Body of pancreas (tissue), 4 donors: Measurements from ENCODE around the gene PARD6B. TPM values are rescaled to one million over a fixed set of nuclear protein-coding genes. Genes with fewer than 3 reads are reported as not detected.

ENCODE experiments used
- ATAC-seq: fragments of 150-250 bp; one replicate; pipeline ENCODE4 v1.9.1; 2016
- DNase-seq, 4 donors: peaks; one replicate each; pipeline ENCODE4 v3.0.0-alpha.2; 2019
- H3K27ac ChIP-seq, 4 donors: fragments of 200-600 bp; sonication (generic); 1 replicate in 3 of 4; 2 replicates in 1 of 4; pipeline versions ENCODE4 v1.5.1 to v1.6.1; 2016 to 2019; ENCODE audit warnings: mild to moderate bottlenecking in 1 of 4, mixed read lengths in 1 of 4, moderate library complexity in 1 of 4
- H3K27me3 ChIP-seq, 2 donors: fragments of 200-600 bp; sonication (generic); one replicate each; pipeline ENCODE4 v1.6.0; 2016; ENCODE audit warnings: mild to moderate bottlenecking in 1 of 2
- H3K36me3 ChIP-seq, 2 donors: fragments of 200-600 bp; sonication (generic); replicated peaks in 1 of 2; 2 replicates each; pipeline ENCODE4 v1.5.1; 2016; ENCODE audit warnings: low read depth in 2 of 2; ENCODE audit not compliant: insufficient read depth in 1 of 2
- H3K4me1 ChIP-seq: fragments of 200-600 bp; sonication (generic); one replicate; pipeline ENCODE4 v1.6.0; 2016
- H3K4me3 ChIP-seq, 2 donors: fragments of 200-600 bp; sonication (generic); 1 replicate in 1 of 2; 2 replicates in 1 of 2; pipeline ENCODE4 v1.5.1; 2016 to 2019
- H3K9me3 ChIP-seq, 3 donors: fragments of 200-600 bp; sonication (generic); 1 replicate in 2 of 3; 2 replicates in 1 of 3; pipeline ENCODE4 v1.5.1; 2016
- POLR2A ChIP-seq, 3 donors: fragments of 450-650 bp; IDR thresholded peaks; one replicate each; pipeline ENCODE4 v1.6.1; 2016; ENCODE audit warnings: antibody characterized with exemption in 3 of 3, mild to moderate bottlenecking in 2 of 3
- WGBS, 2 donors: methylation state at CpG; one replicate each; pipeline ENCODE4 v1.1.5; 2017; 5-methylcytosine and 5-hydroxymethylcytosine counted together
- intact Hi-C: fragments of 100-400 bp; cut with DNase I; formaldehyde crosslinking; loops from one replicate; pipeline ENCODE4 v1.15.1; 2023
- total RNA-seq, 2 donors: library from RNA; depleted of rRNA; stranded (reverse); fragments of >200 nt; gene quantifications; one replicate each; pipeline ENCODE4 v1.1.0, GENCODE V29; 2016
- TF ChIP-seq, protein P1 (sequence below), 7 experiments: fragments of 450-650 bp in 4 of 7; fragments of 200-600 bp in 3 of 7; sonication (generic) in 3 of 7; IDR thresholded peaks; one replicate each; pipeline ENCODE4 v1.5.1; 2016 to 2019; ENCODE audit warnings: antibody characterized with exemption in 7 of 7

The PARD6B gene
- total RNA-seq, 2 donors from 2014 or later = 4.6 to 8.6 TPM

DNA sequence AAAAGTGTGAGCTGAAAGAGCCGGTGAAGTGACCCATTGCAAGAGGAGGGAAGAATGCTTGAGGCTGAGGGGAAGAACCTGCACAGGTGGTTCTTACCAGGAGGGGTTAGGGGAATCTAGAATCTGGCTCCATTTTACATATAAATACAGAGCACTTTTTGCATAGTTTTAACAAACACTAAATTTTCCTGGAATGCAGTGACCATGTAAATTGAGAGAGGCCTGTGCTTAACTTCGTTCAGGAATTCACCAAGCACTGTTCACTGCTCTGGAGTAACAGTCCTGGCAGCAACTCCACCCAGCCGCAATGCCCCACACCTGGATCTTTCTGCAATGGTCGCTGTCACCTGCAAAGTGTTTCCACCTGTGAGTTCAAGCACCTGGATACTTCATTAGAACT lies 26.9 kb upstream of the PARD6B start:
- 58 to 70% methylated on average over 4 of the region's 4 CpGs for WGBS, 2 donors
- intact Hi-C loops = no loop called here
- no peak overlapping the region for H3K4me3 ChIP-seq
- DNase-seq (no peak), ATAC-seq (no peak)
- H3K9me3 ChIP-seq = no peaks in the 10 kb centered on the region
- TF ChIP-seq, protein P1, sequence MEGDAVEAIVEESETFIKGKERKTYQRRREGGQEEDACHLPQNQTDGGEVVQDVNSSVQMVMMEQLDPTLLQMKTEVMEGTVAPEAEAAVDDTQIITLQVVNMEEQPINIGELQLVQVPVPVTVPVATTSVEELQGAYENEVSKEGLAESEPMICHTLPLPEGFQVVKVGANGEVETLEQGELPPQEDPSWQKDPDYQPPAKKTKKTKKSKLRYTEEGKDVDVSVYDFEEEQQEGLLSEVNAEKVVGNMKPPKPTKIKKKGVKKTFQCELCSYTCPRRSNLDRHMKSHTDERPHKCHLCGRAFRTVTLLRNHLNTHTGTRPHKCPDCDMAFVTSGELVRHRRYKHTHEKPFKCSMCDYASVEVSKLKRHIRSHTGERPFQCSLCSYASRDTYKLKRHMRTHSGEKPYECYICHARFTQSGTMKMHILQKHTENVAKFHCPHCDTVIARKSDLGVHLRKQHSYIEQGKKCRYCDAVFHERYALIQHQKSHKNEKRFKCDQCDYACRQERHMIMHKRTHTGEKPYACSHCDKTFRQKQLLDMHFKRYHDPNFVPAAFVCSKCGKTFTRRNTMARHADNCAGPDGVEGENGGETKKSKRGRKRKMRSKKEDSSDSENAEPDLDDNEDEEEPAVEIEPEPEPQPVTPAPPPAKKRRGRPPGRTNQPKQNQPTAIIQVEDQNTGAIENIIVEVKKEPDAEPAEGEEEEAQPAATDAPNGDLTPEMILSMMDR (IDR thresholded peaks at IDR 0.05) = no peak
- no peak for TF ChIP-seq POLR2A (IDR thresholded peaks at IDR 0.05)
- H3K27me3 ChIP-seq = no peaks in the 10 kb centered on the region
- no peaks in the 10 kb centered on the region for H3K36me3 ChIP-seq
- H3K4me1 ChIP-seq = peaks cover 20% of the 10 kb centered on the region
- no peak overlapping the region for H3K27ac ChIP-seq

DNA sequence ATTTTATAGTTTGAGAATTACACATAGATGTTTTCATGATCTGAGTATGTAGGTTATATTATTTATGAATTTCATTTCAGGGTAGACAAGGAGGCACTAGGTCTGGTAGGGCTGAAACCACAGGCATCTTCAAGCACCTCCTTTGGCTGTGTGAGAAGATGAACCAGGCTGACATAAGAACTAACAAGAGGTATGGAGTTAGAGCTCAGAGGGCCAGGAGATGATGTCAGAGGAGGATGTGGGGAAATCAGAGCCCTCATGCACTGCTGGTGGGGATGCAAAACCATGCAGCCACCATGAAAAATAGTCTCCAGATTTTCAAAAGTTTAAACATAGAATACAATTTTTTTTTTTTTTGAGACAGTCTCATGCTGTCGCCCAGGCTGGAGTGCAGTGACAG lies 26.4 kb upstream of the PARD6B start:
- intact Hi-C loops = no loop called here
- no peaks in the 10 kb centered on the region for H3K36me3 ChIP-seq
- H3K4me1 ChIP-seq = peaks cover 20% of the 10 kb centered on the region
- H3K27me3 ChIP-seq = no peaks in the 10 kb centered on the region
- WGBS, 2 donors = 86% methylated on average over 1 of the region's 1 CpG
- DNase-seq (no peak), ATAC-seq (no peak)
- no peaks in the 10 kb centered on the region for H3K9me3 ChIP-seq
- no peak overlapping the region for H3K27ac ChIP-seq
- no peak overlapping the region for H3K4me3 ChIP-seq
- TF ChIP-seq, protein P1 (IDR thresholded peaks at IDR 0.05) = no peak
- no peak for TF ChIP-seq POLR2A (IDR thresholded peaks at IDR 0.05)

DNA sequence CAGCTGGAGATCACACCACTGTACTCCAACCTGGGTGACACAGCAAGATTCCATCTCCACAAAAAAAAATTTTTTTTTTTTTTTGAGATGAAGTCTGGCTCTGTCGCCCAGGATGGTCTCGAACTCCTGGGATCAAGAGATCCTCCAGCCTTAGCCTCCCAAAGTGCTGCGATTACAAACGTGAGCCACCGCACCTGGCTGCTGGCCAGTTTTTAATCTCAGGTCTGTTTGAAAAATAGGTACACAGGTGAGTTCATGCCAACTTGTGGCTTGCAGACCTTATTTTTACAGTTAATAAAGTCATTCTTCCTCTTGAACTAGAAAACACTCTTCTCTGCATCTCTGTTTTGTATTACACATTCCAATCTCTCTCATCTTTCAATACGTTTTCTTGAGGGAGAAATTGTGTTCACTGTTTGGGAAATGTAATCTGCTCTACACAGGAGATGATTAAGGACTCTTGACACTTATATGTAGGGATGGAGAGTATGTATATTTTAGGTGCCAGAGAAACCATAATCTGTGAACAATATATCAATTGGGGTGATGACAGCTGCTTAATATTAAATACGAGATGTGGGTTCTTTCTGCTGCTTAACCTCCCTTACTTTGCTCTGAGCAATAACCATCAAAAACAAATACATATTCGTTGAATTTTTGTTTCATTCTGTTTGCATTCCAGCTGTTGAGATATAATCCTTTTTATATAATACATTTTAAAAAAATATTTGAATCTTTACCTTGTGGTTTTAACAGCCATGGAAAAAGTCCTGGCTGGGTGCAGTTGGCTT lies 22.3 kb upstream of the PARD6B start:
- Histone ChIP-seq H3K27ac (peak overlapping the region in 1 of 4 donors; percentile 13), H3K9me3 (no peaks in the 10 kb centered on the region), H3K27me3 (no peaks in the 10 kb centered on the region), H3K36me3 (no peaks in the 10 kb centered on the region), H3K4me3 (no peak overlapping the region), H3K4me1 (peaks cover 39% of the 10 kb centered on the region)
- no peak for ATAC-seq
- 31 to 36% methylated on average over 8 of the region's 8 CpGs for WGBS, 2 donors
- intact Hi-C loops = no loop called here
- no peak for TF ChIP-seq POLR2A (IDR thresholded peaks at IDR 0.05)
- TF ChIP-seq, protein P1 (IDR thresholded peaks at IDR 0.05) = no peak
- peak; percentile 60 to 74 (median 68) for DNase-seq

DNA sequence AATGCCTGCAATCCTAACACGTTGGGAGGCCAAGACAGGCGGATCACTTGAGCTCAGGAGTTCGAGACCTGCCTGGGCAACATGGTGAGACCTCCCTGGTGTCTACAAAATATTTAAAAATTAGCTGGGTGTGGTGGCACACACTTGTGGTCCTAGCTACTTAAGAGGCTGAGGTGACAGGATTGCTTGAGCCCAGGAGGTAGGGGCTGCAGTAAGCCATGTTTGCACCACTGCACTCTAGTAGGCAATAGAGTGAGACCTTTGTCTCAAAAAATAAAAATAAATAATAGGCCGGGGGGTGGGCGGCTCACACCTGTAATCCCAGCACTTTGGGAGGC lies 21.8 kb upstream of the PARD6B start:
- 57 to 69% methylated on average over 5 of the region's 5 CpGs for WGBS, 2 donors
- Histone ChIP-seq H3K4me1 (peaks cover 39% of the 10 kb centered on the region), H3K9me3 (no peaks in the 10 kb centered on the region), H3K27me3 (no peaks in the 10 kb centered on the region), H3K36me3 (no peaks in the 10 kb centered on the region), H3K27ac (no peak overlapping the region), H3K4me3 (no peak overlapping the region)
- DNase-seq = no peak
- TF ChIP-seq POLR2A (IDR thresholded peaks at IDR 0.05) = no peak
- TF ChIP-seq, protein P1 (IDR thresholded peaks at IDR 0.05) = no peak
- intact Hi-C loops = no loop called here
- no peak for ATAC-seq
